ENCODE data around the gene YIPF3. TPM values are rescaled to one million over a fixed set of nuclear protein-coding genes. Genes with fewer than 3 reads are reported as not detected.

YIPF3 gene
- total and polyA plus RNA-seq, 8 donors, result 101 to 137 (median 130) TPM

DNA sequence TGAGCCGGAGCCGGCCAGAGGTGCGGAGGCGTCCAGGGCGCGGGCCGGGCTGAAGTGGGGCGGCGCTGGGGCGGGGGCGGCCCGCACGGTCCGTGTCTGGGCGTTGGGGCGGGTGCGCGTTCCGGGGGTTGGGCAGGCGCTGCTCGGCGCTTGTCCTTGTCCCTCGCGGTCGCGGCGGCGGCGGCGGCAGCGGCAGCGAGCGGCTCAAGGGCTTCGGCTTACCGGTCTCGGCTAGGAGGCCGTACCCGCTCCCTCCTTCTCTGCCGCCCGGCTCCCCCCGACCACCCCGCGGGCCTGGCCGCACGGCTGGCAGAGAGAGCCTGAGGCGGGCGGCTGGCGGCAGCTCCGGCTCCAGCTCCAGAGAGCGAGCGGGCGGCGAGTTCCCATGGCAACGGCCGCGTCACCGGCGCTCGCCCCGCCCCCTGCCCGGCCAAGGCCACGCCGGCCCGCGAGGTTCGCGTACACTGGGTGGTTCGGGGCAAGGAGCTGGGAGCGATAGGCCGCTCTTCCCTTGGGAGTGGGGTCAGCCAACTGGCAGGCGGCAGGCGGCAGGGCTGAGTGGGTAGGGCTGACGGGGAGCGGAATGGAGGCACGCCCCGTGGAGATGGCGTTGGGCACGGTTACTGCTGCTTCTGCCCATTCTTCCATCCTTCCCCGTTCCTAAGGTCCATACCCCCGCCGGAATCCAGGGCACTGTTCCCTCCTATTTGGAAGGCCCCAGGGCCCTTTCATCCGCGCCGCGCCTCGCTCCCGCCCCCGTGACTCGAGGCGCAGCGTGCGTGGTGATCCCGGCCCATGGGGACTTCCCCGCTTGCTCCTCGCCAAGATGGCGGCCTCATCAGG, 6.5 kb downstream of the YIPF3 start, which contains the start of gene LRRC73:
LRRC73 (minus strand) TSS at position 363 of the 843 bp plus-strand sequence. CDS start 561 bp downstream, outside the sequence.
- DNase-seq (peak; percentile 79 to 98 (median 88)), ATAC-seq (peak; percentile 89)
- intact Hi-C loops (cut with DNase I), result loop anchor here (5.0 to 10.0 kb wide), 3 partner anchors 55 to 245 kb away; partner anchors contain the start of gene DLK2 (in 1 of the 2)
- Histone ChIP-seq H3K9me3 (no peaks in the 10 kb centered on the region), H3K4me1 (peaks cover 20 to 59% of the 10 kb centered on the region in 2 donors), H3K4me3 (peak within 1 kb of the TSS; percentile 60 to 69), H3K27ac (peak within 1 kb of the TSS in 1 of 2 donors; percentile 40), H3K36me3 (peaks cover 0 to 57% of the 10 kb centered on the region in 2 donors), H3K27me3 (peaks cover 0 to 31% of the 10 kb centered on the region in 2 donors)
- TF ChIP-seq, protein P1, sequence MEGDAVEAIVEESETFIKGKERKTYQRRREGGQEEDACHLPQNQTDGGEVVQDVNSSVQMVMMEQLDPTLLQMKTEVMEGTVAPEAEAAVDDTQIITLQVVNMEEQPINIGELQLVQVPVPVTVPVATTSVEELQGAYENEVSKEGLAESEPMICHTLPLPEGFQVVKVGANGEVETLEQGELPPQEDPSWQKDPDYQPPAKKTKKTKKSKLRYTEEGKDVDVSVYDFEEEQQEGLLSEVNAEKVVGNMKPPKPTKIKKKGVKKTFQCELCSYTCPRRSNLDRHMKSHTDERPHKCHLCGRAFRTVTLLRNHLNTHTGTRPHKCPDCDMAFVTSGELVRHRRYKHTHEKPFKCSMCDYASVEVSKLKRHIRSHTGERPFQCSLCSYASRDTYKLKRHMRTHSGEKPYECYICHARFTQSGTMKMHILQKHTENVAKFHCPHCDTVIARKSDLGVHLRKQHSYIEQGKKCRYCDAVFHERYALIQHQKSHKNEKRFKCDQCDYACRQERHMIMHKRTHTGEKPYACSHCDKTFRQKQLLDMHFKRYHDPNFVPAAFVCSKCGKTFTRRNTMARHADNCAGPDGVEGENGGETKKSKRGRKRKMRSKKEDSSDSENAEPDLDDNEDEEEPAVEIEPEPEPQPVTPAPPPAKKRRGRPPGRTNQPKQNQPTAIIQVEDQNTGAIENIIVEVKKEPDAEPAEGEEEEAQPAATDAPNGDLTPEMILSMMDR (IDR thresholded peaks at IDR 0.05), result no peak

DNA sequence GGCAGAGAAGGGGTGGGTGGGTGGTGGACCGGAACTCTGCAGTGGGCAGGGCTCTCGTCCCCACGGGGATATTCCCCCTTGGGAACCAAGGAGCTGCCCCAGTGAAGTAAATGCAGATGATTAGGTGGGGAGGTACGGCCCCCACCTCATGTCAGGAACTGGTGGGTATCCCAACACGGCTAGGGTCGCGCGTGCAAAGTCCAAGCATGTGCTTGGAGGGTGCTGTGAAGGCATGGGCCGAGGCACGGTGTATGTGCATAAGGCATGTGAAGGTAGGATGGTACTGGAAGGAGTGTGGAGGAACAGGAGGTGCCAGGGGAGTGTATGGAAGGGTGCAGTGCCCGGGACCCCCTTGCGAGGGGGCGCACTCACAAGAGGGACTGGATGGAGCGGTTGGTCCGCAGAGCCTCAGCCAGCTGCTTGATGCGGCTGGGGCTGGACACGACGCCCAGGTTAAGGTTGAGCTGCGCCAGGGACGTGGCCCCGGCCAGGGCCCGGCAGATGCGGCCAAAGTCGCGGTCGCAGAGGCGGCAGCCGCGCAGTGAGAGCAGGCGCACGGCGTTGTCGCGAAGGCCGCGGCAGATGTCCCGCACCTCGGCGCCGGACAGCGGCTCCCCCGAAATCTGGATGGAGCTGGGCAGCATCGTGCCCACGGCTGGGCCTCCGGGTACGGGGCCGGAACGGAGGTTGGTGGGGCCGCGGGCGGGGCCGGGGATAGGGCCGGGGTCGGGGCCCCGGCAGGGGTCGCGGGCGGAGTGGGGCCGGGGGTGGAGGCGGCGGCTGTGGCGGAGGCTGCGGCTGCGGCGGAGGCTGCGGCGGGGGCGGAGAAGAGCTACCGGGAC, 7.4 kb downstream of the YIPF3 start:
- Histone ChIP-seq H3K27ac (no peak overlapping the region), H3K36me3 (peaks cover 0 to 57% of the 10 kb centered on the region in 2 donors), H3K4me3 (peak overlapping the region; percentile 60 to 69), H3K27me3 (peaks cover 0 to 31% of the 10 kb centered on the region in 2 donors), H3K9me3 (no peaks in the 10 kb centered on the region), H3K4me1 (peaks cover 13 to 50% of the 10 kb centered on the region in 2 donors)
- intact Hi-C loops (cut with DNase I), result loop anchor here (5.0 to 10.0 kb wide), 3 partner anchors 55 to 245 kb away; partner anchors contain the start of gene DLK2 (in 1 of the 2)
- no peak for DNase-seq
- ATAC-seq, result peak; percentile 1
- TF ChIP-seq, protein P1 (IDR thresholded peaks at IDR 0.05), result no peak

DNA sequence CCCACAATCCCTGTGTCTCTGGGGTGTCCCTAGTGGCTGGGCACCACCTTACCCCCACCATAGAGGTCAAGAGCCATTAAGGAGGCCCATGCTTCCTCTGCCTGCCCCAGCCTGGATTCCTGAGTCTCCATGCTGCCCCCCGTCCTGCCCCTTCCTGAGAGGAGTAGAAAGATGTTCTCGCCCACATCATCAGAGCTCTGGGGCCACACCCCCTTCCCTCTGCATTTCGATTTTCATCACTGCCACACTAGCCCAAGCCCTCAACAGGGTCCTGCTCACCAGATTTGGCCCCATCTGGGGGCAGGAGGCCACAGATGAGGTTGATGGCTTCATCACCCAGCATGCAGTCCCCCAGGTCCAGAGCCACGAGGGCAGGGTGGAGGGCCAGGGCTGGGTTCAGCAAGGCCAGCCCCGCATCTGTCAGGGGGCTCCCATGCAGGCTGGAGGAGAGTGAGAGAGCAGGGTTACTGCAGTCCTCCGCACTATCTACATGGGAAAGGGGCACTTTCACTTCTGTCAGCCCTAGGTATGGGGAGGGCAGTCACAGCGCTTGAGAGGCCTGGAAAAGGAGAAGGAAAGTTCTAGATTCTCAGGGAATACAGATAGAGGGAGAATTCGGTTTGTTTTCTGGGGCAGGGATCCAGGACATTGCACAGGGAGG, 8.1 kb downstream of the YIPF3 start:
- H3K36me3 ChIP-seq, result peaks cover 0 to 57% of the 10 kb centered on the region in 2 donors
- no peak for ATAC-seq

DNA sequence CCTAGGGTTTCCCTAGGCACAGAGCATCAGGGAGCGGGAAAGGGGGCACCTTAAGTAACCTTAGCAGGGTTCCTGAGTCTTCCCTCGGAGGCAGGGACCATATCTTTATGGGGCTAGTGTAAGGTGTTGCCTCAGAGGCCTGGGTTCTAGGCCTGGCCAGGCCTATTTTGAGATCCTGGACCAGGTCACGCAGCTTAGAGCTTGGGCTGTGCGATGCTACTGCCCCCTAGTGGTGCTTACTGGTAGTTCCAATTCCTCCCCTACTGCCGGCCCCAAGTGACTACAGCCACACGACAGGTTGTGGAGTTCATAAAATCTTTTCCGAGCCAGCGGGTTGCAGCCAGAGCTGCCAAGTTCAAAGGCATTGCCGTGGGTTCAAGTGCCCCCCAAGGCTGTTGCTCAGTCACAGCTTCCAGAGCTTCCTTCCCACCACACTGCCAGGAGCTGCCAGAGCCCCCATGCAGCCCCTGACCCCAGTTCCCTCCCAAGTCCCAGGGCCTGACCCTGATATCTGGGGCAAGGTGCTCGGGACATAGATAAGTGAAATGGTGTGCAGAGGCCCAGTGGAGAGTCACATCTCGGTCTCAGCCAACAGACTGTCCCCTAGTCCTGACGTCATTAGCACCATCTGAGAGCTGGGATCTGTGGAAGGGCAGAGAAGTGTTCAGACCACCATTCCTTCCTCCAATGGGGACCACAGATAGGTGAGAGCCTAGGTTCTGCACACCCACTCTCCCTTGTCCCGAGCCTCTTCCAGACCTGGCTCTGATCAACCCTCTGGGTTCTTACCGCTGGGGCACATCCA, 9.9 kb downstream of the YIPF3 start:
- ATAC-seq, result peak; percentile 74
- intact Hi-C loops (cut with DNase I), result loop anchor here (5.0 to 10.0 kb wide), 3 partner anchors 52 to 242 kb away; partner anchors contain the start of gene DLK2 (in 1 of the 2)
- TF ChIP-seq, protein P1 (IDR thresholded peaks at IDR 0.05), result peak; percentile 92 to 99

More for the DNA sequence above, 8.1 kb downstream of the YIPF3 start:
- intact Hi-C loops (cut with DNase I), result loop anchor here (5.0 to 10.0 kb wide), 3 partner anchors 54 to 244 kb away; partner anchors contain the start of gene DLK2 (in 1 of the 2)
- DNase-seq, result no peak
- H3K4me3 ChIP-seq, result no peak overlapping the region
- TF ChIP-seq, protein P1 (IDR thresholded peaks at IDR 0.05), result no peak
- peaks cover 0 to 31% of the 10 kb centered on the region in 2 donors for H3K27me3 ChIP-seq
- no peak overlapping the region for H3K27ac ChIP-seq
- no peaks in the 10 kb centered on the region for H3K9me3 ChIP-seq
- peaks cover 10 to 43% of the 10 kb centered on the region in 2 donors for H3K4me1 ChIP-seq

More for the DNA sequence above, 9.9 kb downstream of the YIPF3 start:
- H3K27ac ChIP-seq, result no peak overlapping the region
- peaks cover 10 to 30% of the 10 kb centered on the region in 2 donors for H3K4me1 ChIP-seq
- H3K36me3 ChIP-seq, result peaks cover 0 to 57% of the 10 kb centered on the region in 2 donors
- H3K9me3 ChIP-seq, result no peaks in the 10 kb centered on the region
- H3K4me3 ChIP-seq, result no peak overlapping the region
- peaks cover 0 to 31% of the 10 kb centered on the region in 2 donors for H3K27me3 ChIP-seq
- DNase-seq, result peak in 3 of 4 donors; percentile 73 to 87 (median 75)
